ENCODE measurements around the gene MACROD2. TPM values are rescaled to one million over a fixed set of nuclear protein-coding genes. Genes with fewer than 3 reads are reported as not detected.
A peak's percentile ranks its signal among the peaks of the same experiment; 100 is the strongest.
"Not testable (repeated sequence)": the region's sequence is repeated elsewhere in the genome, so short reads cannot be mapped to it uniquely, and the experiment has no call there.

Gene MACROD2
- total and polyA plus RNA-seq, 2 of the 4 experiments (the other 2 are of a cell fraction), result not detected

DNA sequence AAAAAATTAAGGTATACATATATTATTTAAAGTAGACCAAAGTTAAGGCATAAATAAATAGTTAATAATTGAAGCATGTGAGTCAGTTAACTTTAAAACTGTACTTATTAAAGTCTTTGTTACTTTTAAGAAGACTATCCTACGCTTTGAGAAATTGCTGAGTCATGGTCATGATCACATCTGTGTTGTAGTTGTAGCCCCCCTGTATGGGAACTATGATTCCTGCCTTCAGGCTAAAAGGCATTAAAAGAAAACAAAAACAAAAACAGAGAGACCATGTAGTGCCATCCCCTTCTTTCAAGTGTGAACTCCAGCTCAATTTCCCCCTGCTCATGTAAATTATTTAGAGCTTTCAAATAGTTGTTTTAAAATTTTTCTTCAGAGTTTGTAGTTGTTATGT lies 218.7 kb downstream of the MACROD2 start:
- no peak overlapping the region for H3K18ac ChIP-seq (ENCODE audit: low read depth, low read length)
- dilution Hi-C loops (cut with HindIII; ENCODE audit: low sequenced_read_pairs, unreplicated experiment), result no loop called here

DNA sequence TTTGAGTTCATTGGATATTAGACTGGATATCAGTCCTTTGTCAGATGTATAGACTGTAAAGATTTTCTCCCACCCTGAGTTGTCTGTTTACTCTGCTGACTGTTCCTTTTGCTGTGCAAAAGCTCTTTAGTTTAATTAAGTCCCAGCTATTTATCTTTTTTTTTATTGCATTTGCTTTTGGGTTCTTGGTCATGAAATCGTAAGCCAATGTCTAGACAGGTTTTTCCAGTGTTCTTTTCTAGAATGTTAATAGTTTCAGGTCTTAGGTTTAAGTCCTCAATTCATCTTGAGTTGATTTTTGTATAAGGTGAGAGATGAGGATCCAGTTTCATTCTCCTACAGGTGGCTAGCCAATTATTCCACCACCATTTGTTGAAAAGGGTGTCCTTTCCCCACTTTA lies 220.6 kb downstream of the MACROD2 start:
- H3K4me2 ChIP-seq (ENCODE audit: low read depth, low read length); DNase-seq; H3K4me1 ChIP-seq (ENCODE audit: control insufficient read depth, insufficient read depth, low read length); H2AFZ ChIP-seq (replicated peaks; ENCODE audit: low read length, poor library complexity); H3K18ac ChIP-seq (ENCODE audit: low read depth, low read length); POLR2A ChIA-PET (ENCODE audit: unreplicated experiment); H2BK15ac ChIP-seq (ENCODE audit: low read depth, low read length); H3K9me3 ChIP-seq (ENCODE audit: control insufficient read depth, insufficient read depth, low read length); H2BK20ac ChIP-seq (ENCODE audit: low read depth, low read length); H4K91ac ChIP-seq (ENCODE audit: insufficient read depth, low read depth, low read length); H2AK5ac ChIP-seq (ENCODE audit: low read depth, low read length); H2BK120ac ChIP-seq (ENCODE audit: low read depth, low read length); H2AK9ac ChIP-seq (replicated peaks; ENCODE audit: low read depth, low read length, poor library complexity); H3K79me1 ChIP-seq (ENCODE audit: low read depth in 1 of 2, low read length in 2 of 2); H2BK5ac ChIP-seq (ENCODE audit: low read depth, low read length, poor library complexity, severe bottlenecking); H4K20me1 ChIP-seq (ENCODE audit: insufficient read depth, low read length); H3K27me3 ChIP-seq (ENCODE audit: control insufficient read depth, insufficient read depth, low read length); H3K9ac ChIP-seq (ENCODE audit: low read depth, low read length); dilution Hi-C loops (cut with HindIII; ENCODE audit: low sequenced_read_pairs, unreplicated experiment); H3K9me1 ChIP-seq (ENCODE audit: insufficient read depth, low read length); H4K5ac ChIP-seq (ENCODE audit: low read depth, low read length); BruUV-seq (replicated peaks); H3K36me3 ChIP-seq (ENCODE audit: control insufficient read depth, insufficient read depth, low read length); H3K56ac ChIP-seq (ENCODE audit: extremely low read depth, insufficient read depth, low read length); H3K4me3 ChIP-seq (ENCODE audit: insufficient read depth, low read depth, low read length); H3K4ac ChIP-seq (ENCODE audit: low read depth, low read length); intact Hi-C loops (cut with micrococcal nuclease); in situ Hi-C loops (cut with MboI; ENCODE audit: low sequenced_read_pairs); CTCF ChIA-PET; ATAC-seq (ENCODE audit: low read depth); H3K14ac ChIP-seq (replicated peaks; ENCODE audit: low read depth, low read length); H3K23ac ChIP-seq (ENCODE audit: low read depth, low read length); H3K27ac ChIP-seq (ENCODE audit: insufficient read depth, low read length); H4K8ac ChIP-seq (ENCODE audit: low read depth in 2 of 2, low read length in 2 of 2): not testable (repeated sequence)
- no CpG with 5 or more reads among the region's 1 CpG for WGBS, 2 experiments (ENCODE audit: extremely low coverage in 2 of 2, insufficient read length in 1 of 2)

More for the DNA sequence above, 218.7 kb downstream of the MACROD2 start:
- peak overlapping the region; percentile 40; the same call in 1 of the 2 replicates for H2BK120ac ChIP-seq (ENCODE audit: low read depth, low read length)
- no peak overlapping the region for H3K4ac ChIP-seq (ENCODE audit: low read depth, low read length)
- H2AK9ac ChIP-seq (replicated peaks; ENCODE audit: low read depth, low read length, poor library complexity), result no peak overlapping the region
- CTCF ChIA-PET, result no interaction called here
- no peaks in the 10 kb centered on the region for H3K9me1 ChIP-seq (ENCODE audit: insufficient read depth, low read length)
- H3K9me3 ChIP-seq (ENCODE audit: control insufficient read depth, insufficient read depth, low read length), result no peaks in the 10 kb centered on the region
- ATAC-seq (ENCODE audit: low read depth) (no peak), DNase-seq (no peak)
- POLR2A ChIA-PET (ENCODE audit: unreplicated experiment), result no interaction called here
- no peaks in the 10 kb centered on the region for H3K4me1 ChIP-seq (ENCODE audit: control insufficient read depth, insufficient read depth, low read length)
- no peak overlapping the region for H2AFZ ChIP-seq (replicated peaks; ENCODE audit: low read length, poor library complexity)
- no peak overlapping the region for H2BK20ac ChIP-seq (ENCODE audit: low read depth, low read length)
- no peak overlapping the region for H4K5ac ChIP-seq (ENCODE audit: low read depth, low read length)
- no peak overlapping the region for H2BK5ac ChIP-seq (ENCODE audit: low read depth, low read length, poor library complexity, severe bottlenecking)
- H3K14ac ChIP-seq (replicated peaks; ENCODE audit: low read depth, low read length), result no peak overlapping the region
- H4K20me1 ChIP-seq (ENCODE audit: insufficient read depth, low read length), result no peaks in the 10 kb centered on the region
- no peak overlapping the region for H4K91ac ChIP-seq (ENCODE audit: insufficient read depth, low read depth, low read length)
- H2BK15ac ChIP-seq (ENCODE audit: low read depth, low read length), result no peak overlapping the region
- H2AK5ac ChIP-seq (ENCODE audit: low read depth, low read length), result no peak overlapping the region
- no peak overlapping the region for H3K4me2 ChIP-seq (ENCODE audit: low read depth, low read length)
- H3K56ac ChIP-seq (ENCODE audit: extremely low read depth, insufficient read depth, low read length), result no peak overlapping the region
- intact Hi-C loops (cut with micrococcal nuclease), result no loop called here
- in situ Hi-C loops (cut with MboI; ENCODE audit: low sequenced_read_pairs), result no loop called here
- TF ChIP-seq CHD1 (IDR thresholded peaks at IDR 0.05; ENCODE audit: low read depth, low read length), result no peak
- TF ChIP-seq RCOR1 (IDR thresholded peaks at IDR 0.05; ENCODE audit: insufficient replicate concordance, low read length), result no peak
- peak; percentile 99 for TF ChIP-seq NFE2L2 (IDR thresholded peaks at IDR 0.05; ENCODE audit: low read depth, low read length)
- peak; percentile 89 for TF ChIP-seq MAFK (IDR thresholded peaks at IDR 0.05; ENCODE audit: low read depth, low read length)
- no peak for TF ChIP-seq POLR2A (IDR thresholded peaks at IDR 0.05; ENCODE audit: low read depth, low read length)
- TF ChIP-seq SMC3 (IDR thresholded peaks at IDR 0.05; ENCODE audit: low read depth, low read length), result no peak
- no peak for TF ChIP-seq MXI1 (IDR thresholded peaks at IDR 0.05; ENCODE audit: borderline replicate concordance, low read depth, low read length)
- no peak for TF ChIP-seq CEBPB (IDR thresholded peaks at IDR 0.05; ENCODE audit: low read depth, low read length)
- no peak overlapping the region for H3K4me3 ChIP-seq (ENCODE audit: insufficient read depth, low read depth, low read length)
- no peak overlapping the region for H3K27ac ChIP-seq (ENCODE audit: insufficient read depth, low read length)
- no peaks in the 10 kb centered on the region for H3K36me3 ChIP-seq (ENCODE audit: control insufficient read depth, insufficient read depth, low read length)
- no peak overlapping the region for H3K9ac ChIP-seq (ENCODE audit: low read depth, low read length)
- no TSS peak for BruUV-seq (replicated peaks)
- no CpG with 5 or more reads among the region's 1 CpG for WGBS, 2 experiments (ENCODE audit: extremely low coverage in 2 of 2, insufficient read length in 1 of 2)
- H3K27me3 ChIP-seq (ENCODE audit: control insufficient read depth, insufficient read depth, low read length), result no peaks in the 10 kb centered on the region
- no peak overlapping the region for H3K23ac ChIP-seq (ENCODE audit: low read depth, low read length)
- H4K8ac ChIP-seq (ENCODE audit: low read depth in 2 of 2, low read length in 2 of 2), result no peak overlapping the region
- H3K79me1 ChIP-seq (ENCODE audit: low read depth in 1 of 2, low read length in 2 of 2), result no peaks in the 10 kb centered on the region

Measured in IMR-90 (cell line).